ENCODE data around the gene TRPM2.

The TRPM2 gene

DNA sequence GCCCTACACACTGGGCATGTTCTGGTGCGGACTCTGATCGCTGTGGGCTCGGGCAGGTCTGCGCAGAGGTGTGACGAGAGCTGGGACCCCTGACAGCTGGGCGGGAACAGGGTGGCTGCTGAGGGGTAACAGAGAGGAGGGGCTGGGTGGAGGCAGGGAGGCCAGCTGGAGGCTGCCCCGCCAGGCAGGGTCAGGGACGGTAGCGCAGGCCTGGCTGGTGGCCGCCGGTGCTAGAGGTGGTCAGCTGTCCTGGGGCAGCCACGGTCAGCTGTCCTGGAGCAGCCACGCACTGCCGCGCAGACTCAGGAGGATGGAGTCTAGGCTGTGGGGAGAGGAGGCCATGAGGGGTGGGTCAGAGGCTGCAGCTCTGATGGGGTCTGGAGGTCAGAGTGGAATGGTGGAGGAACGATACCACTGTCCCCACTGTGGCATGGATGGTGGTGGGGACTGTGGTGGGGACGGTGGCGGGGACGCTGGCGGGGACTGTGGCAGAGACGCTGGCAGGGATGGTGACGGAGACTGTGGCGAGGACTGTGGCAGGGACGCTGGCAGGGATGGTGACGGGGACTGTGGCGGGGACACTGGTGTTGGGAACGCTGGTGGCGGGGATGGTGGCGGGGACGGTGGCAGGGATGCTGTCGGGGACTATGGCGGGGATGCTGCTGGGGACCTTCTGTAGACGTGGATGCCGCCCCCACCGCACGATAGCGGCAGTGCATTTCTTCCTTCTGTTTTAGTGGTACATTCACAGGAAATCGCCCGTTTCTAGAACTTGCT is 80.6 kb downstream of the TRPM2 start:
- DNase-seq = no peak

DNA sequence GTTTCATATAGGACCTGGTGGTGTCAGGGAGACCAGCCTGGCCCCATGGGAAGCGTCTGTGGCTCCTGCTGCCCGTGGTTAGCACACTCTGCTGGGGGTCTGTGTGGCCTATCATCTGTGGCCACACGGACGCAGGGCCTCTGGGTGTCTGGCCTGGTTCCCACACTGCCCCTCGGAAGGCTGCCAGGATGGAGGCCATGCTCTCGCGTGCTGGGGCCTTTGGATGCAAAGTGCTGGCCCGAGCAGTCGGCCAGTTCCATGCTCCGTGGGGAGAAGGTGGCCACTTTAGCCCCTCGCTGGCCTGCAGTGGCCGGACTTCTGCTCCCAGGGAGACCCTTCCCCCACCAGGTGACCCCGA is 81.1 kb downstream of the TRPM2 start:
- DNase-seq = no peak

DNA sequence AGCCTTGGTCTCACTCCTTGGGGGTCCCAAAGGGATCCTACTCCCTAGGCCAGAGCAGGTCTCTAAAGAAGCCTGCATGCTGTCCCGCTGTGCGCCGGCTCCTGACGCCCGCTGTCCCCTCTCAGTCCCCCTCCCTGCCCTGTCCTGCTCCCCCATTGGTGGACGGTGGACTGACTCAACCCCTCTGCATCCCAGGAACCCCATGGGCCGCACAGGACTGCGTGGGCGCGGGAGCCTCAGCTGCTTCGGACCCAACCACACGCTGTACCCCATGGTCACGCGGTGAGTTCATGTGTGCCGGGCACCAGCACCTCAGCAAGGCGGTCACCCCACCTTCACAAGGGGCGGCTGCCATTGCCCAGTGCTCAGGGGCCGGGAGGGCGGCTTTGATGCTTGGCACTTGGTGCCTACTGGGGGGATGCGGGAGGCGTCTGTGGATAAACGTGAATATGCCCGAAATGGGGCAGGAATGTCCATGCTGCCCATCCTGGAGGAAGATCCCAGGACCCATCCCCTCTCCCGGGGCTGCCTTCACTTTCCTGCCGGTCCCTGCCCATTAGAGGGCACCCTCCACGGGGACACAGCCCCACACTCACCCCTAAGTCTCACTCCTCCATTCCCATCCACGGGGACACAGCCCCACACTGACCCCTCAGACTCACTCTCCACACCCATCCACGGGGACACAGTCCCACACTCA is 81.7 kb downstream of the TRPM2 start:
- DNase-seq = no peak

DNA sequence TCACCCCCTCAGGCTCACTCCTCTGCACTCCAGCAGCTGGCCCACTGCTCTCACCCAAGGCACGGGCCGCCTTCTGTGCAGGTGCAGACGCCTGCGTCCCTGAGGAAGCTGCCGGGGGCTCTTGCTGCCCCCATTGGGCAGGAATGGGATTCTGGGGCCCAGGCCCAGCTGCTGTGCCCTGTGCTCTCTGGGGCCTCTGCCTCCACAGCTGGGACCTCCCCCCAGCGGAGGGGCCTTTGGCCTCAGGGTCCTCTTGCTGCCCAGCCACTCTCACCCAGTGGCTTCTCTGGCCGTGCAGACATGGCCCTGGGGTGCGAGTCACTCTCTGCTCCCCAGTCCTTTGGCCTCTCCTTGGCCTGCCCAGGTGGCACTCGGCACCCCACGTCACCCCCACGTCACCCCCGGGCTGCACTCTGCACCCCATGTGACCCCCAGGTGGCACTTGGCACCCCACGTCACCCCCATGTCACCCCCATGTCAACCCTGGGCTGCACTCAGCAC is 82.7 kb downstream of the TRPM2 start:
- no peak for DNase-seq

- DNase-seq = no peak
These were observed 83.5 kb downstream of the TRPM2 start for GRCh38 chr21:44436958-44437357.

GRCh38 chr21:44437371-44437695 is 83.9 kb downstream of the TRPM2 start:
- DNase-seq = no peak

GRCh38 chr21:44437696-44438431 is 84.4 kb downstream of the TRPM2 start:
- no peak for DNase-seq

DNA sequence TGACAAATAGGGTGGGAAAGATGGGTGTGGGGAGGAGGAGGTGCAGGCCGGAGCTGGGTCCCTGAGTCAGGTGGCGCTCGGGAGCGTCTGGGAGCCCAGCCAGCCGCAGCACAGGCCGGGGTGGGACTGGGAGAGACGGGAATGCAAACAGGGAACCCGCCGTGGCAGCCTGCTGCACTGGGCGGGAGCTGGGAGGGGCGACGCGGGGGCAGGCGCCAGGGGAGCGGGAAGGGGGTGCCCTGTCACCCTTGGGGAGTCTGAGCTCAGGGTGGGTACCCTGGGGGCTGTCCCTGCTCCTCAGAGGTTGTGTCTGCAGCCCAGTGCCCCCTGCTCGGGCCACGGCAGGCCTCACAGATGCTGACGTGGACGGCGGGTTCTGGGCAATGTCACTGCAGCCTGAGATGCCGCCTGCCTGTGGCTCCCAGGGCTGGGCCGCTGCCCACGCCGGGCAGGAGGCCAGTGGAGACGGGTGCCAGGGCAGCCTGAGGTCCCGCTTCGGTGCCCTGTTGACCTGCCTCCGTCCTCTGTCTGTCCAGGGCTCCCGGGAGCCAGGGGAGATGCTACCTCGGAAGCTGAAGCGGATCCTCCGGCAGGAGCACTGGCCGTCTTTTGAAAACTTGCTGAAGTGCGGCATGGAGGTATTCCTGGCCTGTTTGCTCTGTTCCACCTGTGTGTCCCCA is 85.2 kb downstream of the TRPM2 start:
- no peak for DNase-seq

GRCh38 chr21:44439211-44439600 is 85.8 kb downstream of the TRPM2 start:
- DNase-seq = peak; percentile 16

GRCh38 chr21:44440241-44441040 is 87.0 kb downstream of the TRPM2 start:
- DNase-seq = no peak

GRCh38 chr21:44441041-44441400 is 87.6 kb downstream of the TRPM2 start:
- no peak for DNase-seq

- DNase-seq = no peak
These were observed 88.3 kb downstream of the TRPM2 start for GRCh38 chr21:44441581-44442265.

DNA sequence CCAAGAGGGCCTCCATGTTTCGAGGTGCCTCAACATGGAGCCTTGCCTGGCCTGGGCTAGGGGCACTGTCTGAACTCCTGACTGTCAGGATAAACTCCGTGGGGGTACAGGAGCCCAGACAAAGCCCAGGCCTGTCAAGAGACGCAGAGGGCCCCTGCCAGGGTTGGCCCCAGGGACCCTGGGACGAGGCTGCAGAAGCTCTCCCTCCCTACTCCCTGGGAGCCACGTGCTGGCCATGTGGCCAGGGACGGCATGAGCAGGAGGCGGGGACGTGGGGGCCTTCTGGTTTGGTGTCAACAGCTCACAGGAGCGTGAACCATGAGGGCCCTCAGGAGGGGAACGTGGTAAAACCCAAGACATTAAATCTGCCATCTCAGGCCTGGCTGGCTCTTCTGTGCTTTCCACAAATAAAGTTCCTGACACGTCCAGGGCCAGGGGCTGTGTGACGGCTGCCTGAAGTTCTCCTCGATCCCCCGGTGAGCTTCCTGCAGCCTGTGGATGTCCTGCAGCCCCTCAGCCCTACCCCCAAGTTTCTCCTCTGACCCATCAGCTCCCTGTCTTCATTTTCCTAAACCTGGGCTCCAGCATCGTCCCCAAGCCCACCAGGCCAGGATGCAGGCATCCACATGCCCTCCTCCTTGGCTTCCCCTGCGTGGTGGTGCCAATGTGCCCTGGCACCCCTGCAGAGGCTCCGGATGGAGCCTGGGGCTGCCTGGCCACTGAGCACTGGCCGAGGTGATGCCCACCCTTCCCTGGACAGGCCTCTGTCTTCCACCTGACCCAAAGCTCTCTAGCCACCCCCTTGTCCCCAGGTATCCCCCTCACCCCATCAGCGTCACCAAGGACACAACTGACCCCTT is 89.1 kb downstream of the TRPM2 start:
- DNase-seq = no peak

DNA sequence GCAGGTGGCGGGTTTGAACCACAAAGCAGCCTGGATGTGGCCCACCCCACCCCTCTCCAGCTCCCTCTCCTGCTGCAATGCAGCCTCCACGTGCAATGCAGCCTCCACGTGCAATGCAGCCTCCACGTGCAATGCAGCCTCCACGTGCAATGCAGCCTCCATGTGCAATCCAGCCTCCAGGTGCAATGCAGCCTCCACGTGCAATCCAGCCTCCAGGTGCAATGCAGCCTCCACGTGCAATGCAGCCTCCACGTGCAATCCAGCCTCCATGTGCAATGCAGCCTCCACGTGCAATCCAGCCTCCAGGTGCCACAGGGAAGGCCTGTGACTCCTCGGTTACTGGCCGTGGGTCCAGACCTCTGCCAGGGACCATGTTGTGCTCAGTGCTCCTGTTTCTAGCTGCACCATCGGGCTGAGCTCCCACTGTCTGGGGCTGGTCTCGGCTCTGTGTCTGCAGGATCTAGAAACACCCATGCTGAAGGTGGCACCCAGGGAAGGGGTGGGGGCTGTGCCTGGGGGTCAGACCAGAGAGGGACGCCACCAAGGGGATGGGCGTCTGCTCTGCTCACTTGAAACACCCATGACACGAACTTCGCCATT is 90.0 kb downstream of the TRPM2 start:
- DNase-seq = no peak

DNA sequence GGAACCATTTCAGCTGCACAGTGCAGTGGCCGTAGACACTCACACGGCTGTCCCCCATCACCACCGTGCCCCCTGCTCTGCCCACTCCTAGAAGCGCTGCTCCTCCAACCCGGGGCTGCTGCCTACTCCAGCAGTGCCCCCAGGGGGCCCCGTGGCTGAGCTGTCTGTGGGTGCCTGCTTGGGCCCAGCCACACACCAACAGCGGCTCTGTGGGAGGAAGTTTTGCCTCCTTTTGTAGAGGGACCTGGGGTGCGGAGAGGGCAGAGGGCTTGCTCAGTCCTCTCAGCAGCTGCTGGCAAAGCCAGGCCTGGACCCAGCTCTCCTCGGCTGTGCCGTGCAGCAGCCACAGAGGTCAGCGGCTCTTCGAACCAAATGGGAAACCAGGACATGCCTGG is 90.5 kb downstream of the TRPM2 start:
- DNase-seq = no peak

DNA sequence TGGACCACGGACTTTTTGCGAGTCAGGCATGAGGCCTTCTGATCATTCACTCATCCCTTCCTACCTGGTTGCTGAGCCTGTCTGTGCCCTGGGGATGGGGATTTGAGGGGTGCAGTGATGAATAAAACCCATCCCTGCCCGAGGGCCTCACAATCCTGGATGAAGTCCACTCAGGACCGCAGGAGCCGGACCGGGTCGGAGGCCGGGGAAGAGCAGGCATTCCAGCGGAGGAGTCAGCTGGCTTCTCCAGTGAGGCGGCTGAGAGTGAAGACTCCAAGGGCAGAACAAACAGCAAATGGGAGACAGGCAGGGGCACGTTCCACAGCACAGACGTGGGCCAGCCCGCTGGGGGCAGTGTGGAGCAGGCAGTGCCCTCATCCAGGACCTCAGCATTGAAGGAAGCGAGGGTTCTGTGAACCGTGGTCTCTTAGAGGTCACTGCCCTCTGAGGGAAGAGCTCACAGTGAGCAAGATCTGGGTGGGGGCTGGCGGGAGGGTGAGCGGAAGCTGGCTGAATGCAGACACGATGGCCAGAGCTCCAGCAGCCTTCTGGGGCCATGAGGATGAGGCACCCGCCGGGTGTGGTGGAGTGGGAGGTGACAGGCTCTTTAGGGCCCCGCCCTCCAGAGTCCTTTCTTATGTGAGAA is 91.0 kb downstream of the TRPM2 start:
- peak; percentile 42 for DNase-seq

DNA sequence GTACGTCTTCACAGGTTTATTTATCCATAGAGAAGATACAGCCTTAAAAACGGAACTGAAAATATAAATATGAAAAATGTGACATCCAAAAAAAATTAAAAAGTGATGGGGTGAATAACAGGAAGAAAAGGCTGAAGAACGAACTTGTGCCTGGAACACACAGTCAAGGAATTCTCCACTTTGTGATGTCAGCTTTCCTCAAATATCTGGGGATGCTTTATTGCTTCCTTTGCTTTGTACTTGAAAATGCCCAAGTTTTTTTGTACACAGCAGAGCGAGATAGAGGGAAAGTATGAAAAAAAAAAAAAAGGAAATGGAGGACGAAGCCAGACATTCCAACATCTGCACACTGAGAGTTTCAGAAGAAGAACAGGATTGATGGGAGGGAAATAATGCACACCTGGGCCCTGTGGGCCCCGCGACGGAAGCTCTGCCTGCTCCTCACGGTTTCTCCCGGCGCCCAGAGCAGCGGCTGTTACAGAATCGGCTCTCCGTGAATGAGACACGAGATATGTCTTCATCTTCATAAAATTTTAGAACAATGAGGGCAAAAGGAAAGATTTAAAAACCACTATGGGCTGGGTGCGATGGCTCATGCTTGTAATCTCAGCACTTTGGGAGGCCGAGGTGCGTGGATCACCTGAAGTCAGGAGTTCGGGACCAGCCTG is 91.9 kb downstream of the TRPM2 start:
- no peak for DNase-seq

GRCh38 chr21:44448651-44449131 is 95.3 kb downstream of the TRPM2 start:
- no peak for DNase-seq

Measured in NCI-H82 (cell line).